Activated B cell treated with CpG ODN at 0.5 μM for 24 hours (primary cell): ENCODE results near the gene TMEM132D. TPM values are rescaled to one million over a fixed set of nuclear protein-coding genes. Genes with fewer than 3 reads are reported as not detected.

Experiments used
- ATAC-seq: fragments of 200-7000 bp; cut with Tn5 transposase; one replicate; pipeline ENCODE4 v1.10.0; 2021; ENCODE audit warnings: low read depth, mild to moderate bottlenecking, moderate library complexity
- CTCF ChIA-PET: fragments of 350-600 bp; sonication (Branson Sonifier 250); formaldehyde crosslinking; loops from one replicate; lab custom pipeline; 2021; ENCODE audit warnings: antibody characterized with exemption; lab: Charles Lee
- POLR2A ChIA-PET: fragments of 350-600 bp; sonication (Branson Sonifier 250); formaldehyde crosslinking; loops from one replicate; lab custom pipeline; 2021; ENCODE audit warnings: antibody characterized with exemption; lab: Charles Lee
- DNase-seq: peaks from one replicate; pipeline ENCODE4 v3.0.0; 2022
- H3K27ac Mint-ChIP-seq: one replicate; pipeline ENCODE4 v1.8.0; 2020; ENCODE audit warnings: mixed read lengths
- H3K27me3 Mint-ChIP-seq: one replicate; pipeline ENCODE4 v1.8.0; 2021; ENCODE audit warnings: mixed read lengths
- H3K36me3 Mint-ChIP-seq: one replicate; pipeline ENCODE4 v1.8.0; 2021; ENCODE audit warnings: low read depth, mixed read lengths
- H3K4me1 Mint-ChIP-seq: one replicate; pipeline ENCODE4 v1.8.0; 2021; ENCODE audit warnings: mixed read lengths
- H3K4me3 Mint-ChIP-seq: one replicate; pipeline ENCODE4 v1.8.0; 2020; ENCODE audit warnings: mild to moderate bottlenecking, mixed read lengths
- H3K9me3 Mint-ChIP-seq: one replicate; pipeline ENCODE4 v1.8.0; 2020; ENCODE audit warnings: mixed read lengths
- intact Hi-C: fragments of 100-400 bp; cut with micrococcal nuclease; formaldehyde crosslinking; loops from one replicate; pipeline ENCODE4 v1.15.1; 2024
- total RNA-seq: library from RNA; stranded (reverse); gene quantifications from 2 replicates; pipeline ENCODE4 v1.2.3, GENCODE V29; 2022
- TF ChIP-seq, protein P1 (sequence below): fragments of 200-600 bp; IDR thresholded peaks from one replicate; pipeline ENCODE4 v1.8.0; 2022; ENCODE audit warnings: antibody characterized with exemption, mild to moderate bottlenecking

Gene TMEM132D
- total RNA-seq, 1 donor from 2014 or later: not detected

DNA sequence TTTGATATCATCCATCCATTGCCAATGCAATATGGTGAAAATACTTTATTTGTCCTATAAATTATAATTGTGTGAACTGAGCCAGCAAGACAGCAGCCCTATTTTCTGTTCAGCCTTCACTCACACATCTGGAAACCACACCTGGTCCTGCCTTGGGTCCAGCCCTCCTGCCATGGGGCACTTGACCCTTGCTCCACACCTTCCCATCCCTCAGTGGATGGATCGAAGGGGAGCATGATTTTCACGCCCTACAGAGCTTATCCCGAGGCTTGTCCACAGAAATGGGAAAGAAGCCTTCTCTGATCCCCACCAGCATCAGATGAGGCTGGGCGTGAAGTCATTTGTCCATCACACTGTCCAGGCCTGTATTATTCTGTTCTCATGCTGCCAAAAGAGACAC, 10.1 kb downstream of the TMEM132D start:
- intact Hi-C loops: no loop called here
- CTCF ChIA-PET: no interaction called here

DNA sequence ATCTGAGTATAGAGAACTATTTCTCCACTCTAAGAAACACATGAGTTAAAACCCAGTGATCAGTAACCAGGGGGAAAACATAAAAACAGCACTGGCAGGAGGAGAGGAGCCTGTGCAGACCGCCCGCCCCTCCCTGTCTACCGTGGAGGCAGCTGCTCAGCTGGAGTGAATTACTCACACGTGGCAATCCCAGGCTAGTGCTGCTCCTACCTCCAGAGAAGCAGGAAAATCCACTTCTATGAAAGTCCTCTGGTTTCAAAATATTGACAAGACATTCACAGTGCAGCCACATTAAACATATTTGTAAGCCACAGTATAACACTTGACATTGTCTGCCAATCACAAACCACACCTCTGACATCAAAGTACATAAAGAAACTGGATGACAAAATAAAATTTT, 16.7 kb downstream of the TMEM132D start:
- intact Hi-C loops: no loop called here
- ChIA-PET CTCF (no interaction called here), POLR2A (no interaction called here)

More for the DNA sequence above, 10.1 kb downstream of the TMEM132D start:
- POLR2A ChIA-PET: no interaction called here
- no peaks in the 10 kb centered on the region for H3K36me3 Mint-ChIP-seq
- TF ChIP-seq, protein P1, sequence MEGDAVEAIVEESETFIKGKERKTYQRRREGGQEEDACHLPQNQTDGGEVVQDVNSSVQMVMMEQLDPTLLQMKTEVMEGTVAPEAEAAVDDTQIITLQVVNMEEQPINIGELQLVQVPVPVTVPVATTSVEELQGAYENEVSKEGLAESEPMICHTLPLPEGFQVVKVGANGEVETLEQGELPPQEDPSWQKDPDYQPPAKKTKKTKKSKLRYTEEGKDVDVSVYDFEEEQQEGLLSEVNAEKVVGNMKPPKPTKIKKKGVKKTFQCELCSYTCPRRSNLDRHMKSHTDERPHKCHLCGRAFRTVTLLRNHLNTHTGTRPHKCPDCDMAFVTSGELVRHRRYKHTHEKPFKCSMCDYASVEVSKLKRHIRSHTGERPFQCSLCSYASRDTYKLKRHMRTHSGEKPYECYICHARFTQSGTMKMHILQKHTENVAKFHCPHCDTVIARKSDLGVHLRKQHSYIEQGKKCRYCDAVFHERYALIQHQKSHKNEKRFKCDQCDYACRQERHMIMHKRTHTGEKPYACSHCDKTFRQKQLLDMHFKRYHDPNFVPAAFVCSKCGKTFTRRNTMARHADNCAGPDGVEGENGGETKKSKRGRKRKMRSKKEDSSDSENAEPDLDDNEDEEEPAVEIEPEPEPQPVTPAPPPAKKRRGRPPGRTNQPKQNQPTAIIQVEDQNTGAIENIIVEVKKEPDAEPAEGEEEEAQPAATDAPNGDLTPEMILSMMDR: no peak
- H3K4me1 Mint-ChIP-seq: no peaks in the 10 kb centered on the region
- H3K9me3 Mint-ChIP-seq: no peaks in the 10 kb centered on the region
- no peak overlapping the region for H3K27ac Mint-ChIP-seq
- no peak for ATAC-seq
- DNase-seq: no peak
- no peaks in the 10 kb centered on the region for H3K27me3 Mint-ChIP-seq
- no peak overlapping the region for H3K4me3 Mint-ChIP-seq

DNA sequence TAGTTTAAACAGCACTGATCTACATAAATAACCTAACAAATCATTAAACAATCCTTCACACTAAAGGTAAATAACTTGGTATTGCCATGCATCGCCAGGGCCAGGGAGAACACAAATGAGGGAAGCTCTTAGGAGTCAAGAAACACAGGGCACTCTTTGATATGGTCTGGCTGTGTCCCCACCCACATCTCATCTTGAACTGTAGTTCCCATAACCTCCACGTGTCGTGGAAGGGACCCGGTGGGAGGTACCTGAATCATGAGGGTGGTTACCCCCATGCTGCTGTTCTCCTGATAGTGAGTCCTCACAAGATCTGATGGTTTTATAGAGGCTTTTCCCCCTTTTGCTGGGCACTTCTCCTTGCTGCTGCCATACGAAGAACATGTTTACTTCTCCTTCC, 17.3 kb downstream of the TMEM132D start:
- no peak overlapping the region for H3K4me3 Mint-ChIP-seq
- TF ChIP-seq, protein P1: no peak
- ChIA-PET POLR2A (no interaction called here), CTCF (no interaction called here)
- ATAC-seq (no peak), DNase-seq (no peak)
- no peaks in the 10 kb centered on the region for H3K4me1 Mint-ChIP-seq
- no peaks in the 10 kb centered on the region for H3K27me3 Mint-ChIP-seq
- intact Hi-C loops: no loop called here
- H3K36me3 Mint-ChIP-seq: no peaks in the 10 kb centered on the region
- no peaks in the 10 kb centered on the region for H3K9me3 Mint-ChIP-seq
- no peak overlapping the region for H3K27ac Mint-ChIP-seq

More for the DNA sequence above, 16.7 kb downstream of the TMEM132D start:
- Mint-ChIP-seq H3K27me3 (no peaks in the 10 kb centered on the region), H3K4me1 (no peaks in the 10 kb centered on the region), H3K27ac (no peak overlapping the region), H3K9me3 (no peaks in the 10 kb centered on the region), H3K36me3 (no peaks in the 10 kb centered on the region), H3K4me3 (no peak overlapping the region)
- no peak for ATAC-seq
- DNase-seq: no peak
- TF ChIP-seq, protein P1: no peak

DNA sequence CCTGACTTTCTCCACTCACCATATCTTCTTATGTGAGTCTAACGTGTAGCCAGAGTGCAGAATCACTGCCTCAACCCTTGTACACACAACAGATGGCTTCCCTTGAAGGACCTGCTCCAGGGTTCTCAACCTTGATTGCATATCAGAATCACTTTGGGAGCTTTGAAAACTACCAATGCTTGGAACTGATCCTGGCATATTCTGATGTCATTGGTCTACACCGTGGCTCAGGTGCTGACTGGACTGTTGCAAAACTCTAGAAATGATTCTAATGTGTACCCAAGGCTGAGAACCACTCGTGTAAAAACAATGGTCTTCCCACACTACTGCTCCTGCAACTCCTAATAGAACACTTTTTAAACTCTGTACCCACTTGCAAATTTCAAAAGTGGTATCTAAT, 18.5 kb downstream of the TMEM132D start:
- Mint-ChIP-seq H3K4me3 (no peak overlapping the region), H3K4me1 (no peaks in the 10 kb centered on the region), H3K27ac (no peak overlapping the region), H3K9me3 (no peaks in the 10 kb centered on the region), H3K36me3 (no peaks in the 10 kb centered on the region), H3K27me3 (no peaks in the 10 kb centered on the region)
- ATAC-seq (no peak), DNase-seq (no peak)
- TF ChIP-seq, protein P1: no peak
- ChIA-PET CTCF (no interaction called here), POLR2A (no interaction called here)
- intact Hi-C loops: no loop called here

DNA sequence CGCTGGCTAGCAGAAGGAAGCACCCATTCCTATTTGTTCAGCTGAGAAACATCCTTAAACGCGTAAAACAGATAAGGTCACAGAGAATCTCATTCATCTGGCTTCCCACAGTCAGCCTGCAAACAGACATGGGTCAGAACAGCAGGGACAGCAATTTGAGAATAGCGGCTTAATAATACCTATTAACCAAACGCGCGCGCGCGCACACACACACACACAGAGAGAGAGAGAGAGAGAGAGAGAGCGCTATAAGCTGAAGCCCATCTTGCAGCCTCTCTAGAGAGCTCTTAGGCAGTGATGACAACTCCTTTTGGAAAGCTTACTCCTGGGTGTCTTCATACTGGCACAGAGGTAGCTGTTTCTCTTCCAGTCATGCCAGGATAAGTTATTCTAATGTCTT, 26.4 kb downstream of the TMEM132D start:
- H3K36me3 Mint-ChIP-seq: no peaks in the 10 kb centered on the region
- H3K4me1 Mint-ChIP-seq: no peaks in the 10 kb centered on the region
- TF ChIP-seq, protein P1: no peak
- intact Hi-C loops: no loop called here
- DNase-seq (no peak), ATAC-seq (no peak)
- H3K27ac Mint-ChIP-seq: no peak overlapping the region
- H3K9me3 Mint-ChIP-seq: no peaks in the 10 kb centered on the region
- POLR2A ChIA-PET: no interaction called here
- CTCF ChIA-PET: no interaction called here
- no peak overlapping the region for H3K4me3 Mint-ChIP-seq
- no peaks in the 10 kb centered on the region for H3K27me3 Mint-ChIP-seq
